Neutrophil (primary cell): Measurements from ENCODE around the gene CLPX.
"Not testable (repeated sequence)": the region's sequence is repeated elsewhere in the genome, so short reads cannot be mapped to it uniquely, and the experiment has no call there.

ENCODE experiments used
- H3K27ac ChIP-seq: fragments of 200-600 bp; sonication (generic); 2 replicates; pipeline ENCODE4 v1.5.1; 2016; ENCODE audit warnings: mild to moderate bottlenecking, moderate library complexity
- H3K27me3 ChIP-seq: fragments of 200-600 bp; sonication (generic); 2 replicates; pipeline ENCODE4 v1.6.0; 2016; ENCODE audit warnings: mild to moderate bottlenecking
- H3K36me3 ChIP-seq: fragments of 200-600 bp; sonication (generic); 2 replicates; pipeline ENCODE4 v1.5.1; 2017
- H3K4me1 ChIP-seq, 2 experiments: fragments of 200-600 bp in 1 of 2; sonication (generic) in 1 of 2; 1 replicate in 1 of 2; 2 replicates in 1 of 2; pipeline versions ENCODE4 v1.5.1 to v1.6.1; 2013 to 2016; ENCODE audit warnings: low read depth in 1 of 2, low read length in 1 of 2, mild to moderate bottlenecking in 1 of 2, moderate library complexity in 1 of 2; ENCODE audit not compliant: control insufficient read depth in 1 of 2, insufficient read depth in 1 of 2
- H3K4me3 ChIP-seq, 2 experiments: fragments of 200-600 bp in 1 of 2; sonication (generic) in 1 of 2; 1 replicate in 1 of 2; 2 replicates in 1 of 2; pipeline ENCODE4 v1.5.1; 2013 to 2016; ENCODE audit warnings: low read depth in 1 of 2, low read length in 1 of 2, mild to moderate bottlenecking in 1 of 2, moderate library complexity in 1 of 2
- H3K9me3 ChIP-seq: fragments of 200-600 bp; sonication (generic); 2 replicates; pipeline ENCODE4 v1.5.1; 2016
- CTCF ChIP-seq: fragments of 200-600 bp; sonication (generic); IDR thresholded peaks from 2 replicates; pipeline ENCODE4 v1.5.1; 2016; ENCODE audit warnings: antibody characterized with exemption

CLPX gene

DNA sequence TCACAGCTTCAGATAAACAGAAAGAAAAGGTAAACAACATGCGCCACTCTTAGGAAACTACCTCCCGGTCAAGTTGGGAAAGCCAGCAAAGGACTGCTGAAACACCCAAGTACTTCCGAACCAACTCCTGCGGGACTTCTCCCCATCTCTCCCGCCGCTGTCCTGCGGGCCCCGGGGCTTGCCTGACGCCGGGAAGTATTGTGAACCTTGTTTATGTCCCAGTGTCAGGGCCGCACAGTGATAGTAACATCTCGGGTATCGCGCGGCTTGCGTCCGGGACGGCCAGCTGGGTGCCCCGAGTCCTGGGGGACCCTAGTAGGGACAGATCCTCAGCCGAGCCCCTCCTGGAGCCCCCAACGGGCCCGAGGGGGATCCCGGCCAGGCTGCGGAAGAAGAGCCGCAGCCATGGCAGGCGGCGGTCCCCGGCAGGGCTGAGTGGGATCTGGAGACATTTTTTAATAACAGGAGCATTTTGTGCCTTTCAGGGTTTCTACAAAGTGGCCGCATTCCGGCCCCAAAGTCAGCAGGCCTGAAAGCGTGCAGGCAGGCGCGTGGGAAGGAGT lies 756 bp downstream of the CLPX start:
- peaks cover 22 to 33% of the 10 kb centered on the region in 2 experiments for H3K4me1 ChIP-seq
- no peak for TF ChIP-seq CTCF
- H3K27me3 ChIP-seq, result no peaks in the 10 kb centered on the region
- H3K9me3 ChIP-seq, result no peaks in the 10 kb centered on the region
- peaks cover 3% of the 10 kb centered on the region for H3K36me3 ChIP-seq
- H3K4me3 ChIP-seq, result peak overlapping the region; percentile 68 to 94
- peak overlapping the region; percentile 90 for H3K27ac ChIP-seq

GRCh38 chr15:65183865-65184159 lies 1.3 kb downstream of the CLPX start:
- H3K27ac ChIP-seq, result peak overlapping the region; percentile 90
- peak overlapping the region; percentile 68 to 94 for H3K4me3 ChIP-seq
- peaks cover 7% of the 10 kb centered on the region for H3K36me3 ChIP-seq
- no peaks in the 10 kb centered on the region for H3K27me3 ChIP-seq
- no peak for TF ChIP-seq CTCF
- peaks cover 22 to 33% of the 10 kb centered on the region in 2 experiments for H3K4me1 ChIP-seq
- no peaks in the 10 kb centered on the region for H3K9me3 ChIP-seq

DNA sequence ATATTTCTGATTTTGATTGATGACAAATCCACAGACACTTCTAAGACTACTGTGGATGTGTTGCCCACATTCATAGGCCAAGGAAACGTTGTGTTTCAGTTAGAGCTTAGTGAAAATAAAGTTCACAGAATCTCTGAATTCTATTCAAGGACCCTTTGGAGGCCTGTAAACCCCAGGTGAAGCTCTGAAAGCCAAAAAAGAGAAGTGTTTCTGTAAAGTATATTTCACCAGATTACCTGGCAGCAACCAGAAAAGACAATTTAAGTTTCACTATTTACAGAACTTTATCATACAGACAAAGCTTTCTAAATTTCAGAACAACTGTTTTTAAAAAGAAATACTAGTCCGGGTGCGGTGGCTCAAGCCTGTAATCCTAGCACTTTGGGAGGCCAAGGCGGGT lies 2.6 kb downstream of the CLPX start:
- no peak for TF ChIP-seq CTCF
- Histone ChIP-seq H3K27me3 (no peaks in the 10 kb centered on the region), H3K36me3 (peaks cover 20% of the 10 kb centered on the region), H3K4me1 (peaks cover 22 to 33% of the 10 kb centered on the region in 2 experiments), H3K27ac (peak overlapping the region; percentile 47), H3K9me3 (no peaks in the 10 kb centered on the region), H3K4me3 (no peak overlapping the region)

DNA sequence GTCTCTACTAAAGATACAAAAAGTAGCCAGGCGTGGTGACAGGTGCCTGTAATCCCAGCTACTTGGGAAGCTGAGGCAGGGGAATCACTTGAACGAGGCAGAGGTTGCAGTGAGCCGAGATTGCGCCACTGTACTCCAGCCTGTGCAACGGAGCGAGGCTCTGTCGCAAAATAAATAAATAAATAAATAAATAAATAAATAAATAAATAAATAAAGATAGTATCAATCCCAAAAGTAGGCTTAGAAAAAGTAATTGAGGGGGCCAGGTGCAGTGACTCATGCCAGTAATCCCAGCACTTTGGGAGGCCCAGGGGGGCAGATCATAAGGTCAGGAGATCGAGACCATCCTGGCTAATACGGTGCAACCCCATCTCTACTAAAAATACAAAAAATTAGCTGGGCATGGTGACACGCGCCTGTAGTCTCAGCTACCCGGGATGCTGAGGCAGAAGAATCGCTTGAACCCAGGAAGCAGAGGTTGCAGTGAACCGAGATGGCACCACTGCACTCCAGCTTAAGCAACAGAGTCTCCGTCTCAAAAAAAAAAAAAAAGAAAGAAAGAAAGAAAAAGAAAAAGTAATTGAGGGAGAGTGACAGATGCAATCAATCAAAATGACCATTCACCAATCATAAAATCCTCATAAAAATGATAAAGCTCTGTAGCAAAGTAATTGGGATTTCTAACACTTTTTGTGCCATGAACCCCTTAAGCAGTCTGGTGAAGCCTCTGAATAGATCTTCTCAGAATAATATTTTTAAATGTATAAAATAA lies 3.4 kb downstream of the CLPX start:
- H3K27ac ChIP-seq, result peak overlapping the region; percentile 47
- H3K36me3 ChIP-seq, result peaks cover 28% of the 10 kb centered on the region
- not testable (repeated sequence) for H3K27me3 ChIP-seq, H3K4me3 ChIP-seq, H3K9me3 ChIP-seq
- peaks cover 22 to 33% of the 10 kb centered on the region in 2 experiments for H3K4me1 ChIP-seq

- Histone ChIP-seq H3K27ac (no peak overlapping the region), H3K4me1 (peaks cover 19 to 27% of the 10 kb centered on the region in 2 experiments), H3K9me3 (no peaks in the 10 kb centered on the region), H3K36me3 (peaks cover 44% of the 10 kb centered on the region), H3K27me3 (no peaks in the 10 kb centered on the region), H3K4me3 (no peak overlapping the region)
- no peak for TF ChIP-seq CTCF
Observed at GRCh38 chr15:65180167-65180566, 5.0 kb downstream of the CLPX start.

GRCh38 chr15:65177901-65178300 lies 7.2 kb downstream of the CLPX start:
- Histone ChIP-seq H3K27me3 (no peaks in the 10 kb centered on the region), H3K4me1 (peaks cover 9 to 13% of the 10 kb centered on the region in 2 experiments), H3K36me3 (peaks cover 56% of the 10 kb centered on the region), H3K27ac (no peak overlapping the region), H3K9me3 (no peaks in the 10 kb centered on the region), H3K4me3 (no peak overlapping the region)
- no peak for TF ChIP-seq CTCF
